AG04450 (cell line): ENCODE data around the gene ANKRD6. TPM values are rescaled to one million over a fixed set of nuclear protein-coding genes. Genes with fewer than 3 reads are reported as not detected.

Experiments
- CTCF ChIA-PET: fragments of 300-600, 350-600 bp; formaldehyde crosslinking; extraction: SDS; loops from one replicate; lab custom pipeline; 2022; ENCODE audit warnings: antibody characterized with exemption, inconsistent platforms; lab: Charles Lee
- POLR2A ChIA-PET: fragments of 350-600 bp; formaldehyde crosslinking; extraction: SDS; loops from one replicate; lab custom pipeline; 2021; ENCODE audit warnings: antibody characterized with exemption, inconsistent platforms; lab: Yijun Ruan, JAX
- DNase-seq: peaks from one replicate; pipeline ENCODE4 v3.0.0-alpha.2; 2011; ENCODE audit warnings: low read depth, low spot score
- H3K27ac ChIP-seq: one replicate; pipeline ENCODE4 v1.5.1; 2012; ENCODE audit warnings: low read depth, low read length, control low read depth
- H3K27me3 ChIP-seq: one replicate; pipeline ENCODE4 v1.6.0; 2012; ENCODE audit warnings: low read length; ENCODE audit not compliant: control insufficient read depth, insufficient read depth
- H3K4me3 ChIP-seq: 2 replicates; pipeline ENCODE4 v1.5.1; 2011; ENCODE audit warnings: mild to moderate bottlenecking, low read depth, low read length, control low read depth
- H3K9me3 ChIP-seq: 2 replicates; pipeline ENCODE4 v1.5.1; 2012; ENCODE audit warnings: low read length; ENCODE audit not compliant: control insufficient read depth, insufficient read depth
- CTCF ChIP-seq: IDR thresholded peaks from 2 replicates; pipeline ENCODE4 v1.5.1; 2011; ENCODE audit warnings: low read depth, low read length, control low read depth, inconsistent platforms
- polyA plus RNA-seq: library from polyadenylated mRNA; depleted of rRNA; stranded (reverse); fragments of >200 nt; gene quantifications from 2 replicates; pipeline ENCODE4 v1.2.3, GENCODE V29; 2011

The ANKRD6 gene
- polyA plus RNA-seq, 1 experiment, result 0.10 TPM

DNA sequence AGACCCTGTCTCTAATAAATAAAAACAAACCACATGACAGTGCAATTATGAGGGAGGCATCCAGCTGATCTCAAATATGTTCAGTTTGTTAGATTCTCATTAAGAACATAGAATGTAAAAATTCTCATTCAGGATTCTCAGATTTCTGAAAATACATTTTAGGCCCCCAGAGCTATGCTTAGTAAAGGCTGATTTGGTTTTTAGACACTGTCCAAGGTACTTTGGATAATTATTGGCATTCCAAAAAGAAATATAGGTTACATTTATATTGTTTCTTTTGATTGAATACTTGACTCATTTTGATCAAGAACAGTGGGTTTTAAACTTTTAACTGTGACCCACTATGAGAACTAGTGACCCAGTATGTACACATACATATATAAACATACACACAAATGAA, 55.5 kb downstream of the ANKRD6 start:
- H3K9me3 ChIP-seq, result no peaks in the 10 kb centered on the region
- H3K27ac ChIP-seq, result no peak overlapping the region
- ChIA-PET POLR2A (no interaction called here), CTCF (no interaction called here)
- no peak for TF ChIP-seq CTCF
- H3K4me3 ChIP-seq, result no peak overlapping the region
- DNase-seq, result no peak
- no peaks in the 10 kb centered on the region for H3K27me3 ChIP-seq

GRCh38 chr6:89489078-89489477, 56.1 kb downstream of the ANKRD6 start:
- H3K27ac ChIP-seq, result no peak overlapping the region
- DNase-seq, result no peak
- H3K4me3 ChIP-seq, result no peak overlapping the region
- ChIA-PET CTCF (no interaction called here), POLR2A (no interaction called here)
- TF ChIP-seq CTCF, result no peak
- no peaks in the 10 kb centered on the region for H3K27me3 ChIP-seq
- no peaks in the 10 kb centered on the region for H3K9me3 ChIP-seq

DNA sequence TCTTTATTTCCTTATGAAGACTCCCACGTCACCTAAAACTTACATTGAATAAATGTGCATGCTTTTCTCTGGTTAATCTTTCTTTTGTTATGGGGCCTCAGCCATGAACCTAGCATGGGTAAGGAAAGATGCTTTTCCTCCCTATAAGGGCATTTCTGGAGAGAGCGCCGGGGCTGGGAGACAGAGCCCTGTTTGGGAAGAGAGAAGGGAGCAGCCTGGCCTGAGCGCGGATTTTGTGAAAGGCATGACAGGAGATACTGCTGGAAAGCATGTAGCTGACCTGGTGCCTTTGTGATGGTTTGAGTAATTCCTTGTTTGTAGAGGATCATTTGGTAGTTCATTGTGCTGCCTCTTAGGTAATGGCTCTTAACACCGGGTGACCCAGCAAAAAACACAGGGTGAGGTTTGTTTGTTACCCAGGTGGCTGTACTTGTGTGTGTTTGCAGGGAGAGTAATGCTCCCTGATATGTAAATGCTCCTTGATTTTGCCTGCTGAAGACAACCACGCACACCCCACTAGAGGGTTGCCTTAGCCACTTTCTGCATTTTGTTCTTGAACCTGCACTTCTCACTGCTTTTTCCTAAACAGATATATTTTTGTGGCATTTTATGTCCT, 59.2 kb downstream of the ANKRD6 start:
- no peaks in the 10 kb centered on the region for H3K27me3 ChIP-seq
- CTCF ChIA-PET, result no interaction called here
- no peak for DNase-seq

GRCh38 chr6:89494131-89494793, 61.3 kb downstream of the ANKRD6 start:
- Histone ChIP-seq H3K27ac (no peak overlapping the region), H3K4me3 (no peak overlapping the region), H3K27me3 (no peaks in the 10 kb centered on the region), H3K9me3 (no peaks in the 10 kb centered on the region)
- DNase-seq, result no peak
- ChIA-PET POLR2A (no interaction called here), CTCF (no interaction called here)
- no peak for TF ChIP-seq CTCF

More for the DNA sequence above, 59.2 kb downstream of the ANKRD6 start:
- H3K9me3 ChIP-seq, result no peaks in the 10 kb centered on the region
- H3K4me3 ChIP-seq, result no peak overlapping the region
- no peak for TF ChIP-seq CTCF
- POLR2A ChIA-PET, result no interaction called here
- no peak overlapping the region for H3K27ac ChIP-seq

DNA sequence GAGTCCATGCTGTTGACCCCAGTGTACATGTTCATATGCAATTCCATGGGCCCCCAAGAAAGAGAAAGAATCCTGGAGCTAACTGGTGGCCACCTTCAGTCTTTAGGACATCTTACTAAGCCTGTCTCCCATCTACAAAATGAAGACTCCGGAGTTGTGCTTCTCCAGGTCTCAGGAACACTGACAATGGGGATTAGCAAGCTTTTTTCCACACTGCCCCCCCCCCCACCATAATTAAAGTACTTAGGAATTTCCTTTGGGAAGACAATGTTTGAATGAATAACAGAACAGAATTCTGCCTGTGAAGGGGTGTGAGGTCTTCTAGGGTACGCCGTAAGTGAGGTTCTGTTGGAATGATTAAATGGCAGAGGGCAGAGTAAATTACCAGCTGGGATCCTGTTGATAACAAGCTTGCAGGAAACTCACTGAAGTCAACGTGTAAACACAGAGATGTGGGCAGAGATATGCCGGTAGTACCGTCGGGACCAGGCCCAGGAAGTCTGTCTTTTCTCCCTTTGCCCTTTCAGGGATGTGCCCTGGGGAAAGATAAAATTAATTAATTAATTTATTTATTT, 63.1 kb downstream of the ANKRD6 start:
- Histone ChIP-seq H3K4me3 (no peak overlapping the region), H3K27ac (no peak overlapping the region), H3K9me3 (no peaks in the 10 kb centered on the region), H3K27me3 (no peaks in the 10 kb centered on the region)
- POLR2A ChIA-PET, result no interaction called here
- CTCF ChIA-PET, result no interaction called here
- DNase-seq, result no peak
- TF ChIP-seq CTCF, result no peak
